HG03095 (cell line): ENCODE data around the gene DRC3.
"Not testable (repeated sequence)": the region's sequence is repeated elsewhere in the genome, so short reads cannot be mapped to it uniquely, and the experiment has no call there.

ENCODE experiments used
- ATAC-seq: cut with Tn5 transposase; IDR thresholded peaks from one replicate; pipeline ENCODE4 v1.9.1; 2021; ENCODE audit warnings: moderate library complexity; ENCODE audit not compliant: unreplicated experiment

Gene DRC3

GRCh38 chr17:17990282-17990681 lies 17.6 kb downstream of the DRC3 start:
- ATAC-seq = no peak

GRCh38 chr17:17993366-17993765 lies 20.7 kb downstream of the DRC3 start:
- no peak for ATAC-seq

- no peak for ATAC-seq
These were observed 21.2 kb downstream of the DRC3 start for GRCh38 chr17:17993852-17994251.

- ATAC-seq = no peak
These were observed 21.8 kb downstream of the DRC3 start for GRCh38 chr17:17994271-17995069.

- not testable (repeated sequence) for ATAC-seq
These were observed 23.2 kb downstream of the DRC3 start for GRCh38 chr17:17995887-17996286.

- ATAC-seq = no peak
These were observed 26.3 kb downstream of the DRC3 start for GRCh38 chr17:17998934-17999333.

- ATAC-seq = no peak
These were observed 26.8 kb downstream of the DRC3 start for GRCh38 chr17:17999364-18000029.

- ATAC-seq = no peak
These were observed 27.4 kb downstream of the DRC3 start for GRCh38 chr17:18000030-18000408.

GRCh38 chr17:18002171-18002570 lies 29.5 kb downstream of the DRC3 start:
- ATAC-seq = no peak

GRCh38 chr17:18004345-18004744 lies 31.7 kb downstream of the DRC3 start:
- no peak for ATAC-seq

GRCh38 chr17:18004884-18005305 lies 32.2 kb downstream of the DRC3 start:
- no peak for ATAC-seq

- no peak for ATAC-seq
These were observed 32.8 kb downstream of the DRC3 start for GRCh38 chr17:18005496-18005895.

- no peak for ATAC-seq
These were observed 34.0 kb downstream of the DRC3 start for GRCh38 chr17:18006495-18007239.

- ATAC-seq = no peak
These were observed 36.0 kb downstream of the DRC3 start for GRCh38 chr17:18008496-18009268.

GRCh38 chr17:18009609-18010420 lies 37.2 kb downstream of the DRC3 start:
- ATAC-seq = no peak

- ATAC-seq = no peak
These were observed 38.6 kb downstream of the DRC3 start for GRCh38 chr17:18011286-18011685.

- ATAC-seq = no peak
These were observed 41.3 kb downstream of the DRC3 start for GRCh38 chr17:18014006-18014405.

GRCh38 chr17:18015593-18015992 lies 42.9 kb downstream of the DRC3 start:
- ATAC-seq = no peak

GRCh38 chr17:18016426-18016825 lies 43.8 kb downstream of the DRC3 start:
- no peak for ATAC-seq

GRCh38 chr17:18017958-18018357 lies 45.3 kb downstream of the DRC3 start:
- no peak for ATAC-seq
